AML-193 (cell line): ENCODE measurements around the gene IRF4.
"Not testable (repeated sequence)": the region's sequence is repeated elsewhere in the genome, so short reads cannot be mapped to it uniquely, and the experiment has no call there.

Experiments
- DNase-seq, 2 experiments: peaks; one replicate each; lab custom pipeline; 2025; lab: John Stamatoyannopoulos, UW

The IRF4 gene

GRCh38 chr6:366389-367297 lies 24.9 kb upstream of the IRF4 start:
- no peak for DNase-seq

- no peak for DNase-seq
Measured at GRCh38 chr6:367298-367794, 24.2 kb upstream of the IRF4 start.

- DNase-seq: no peak
Measured at GRCh38 chr6:367891-368630, 23.5 kb upstream of the IRF4 start.

GRCh38 chr6:369559-370431 lies 21.8 kb upstream of the IRF4 start:
- DNase-seq: no peak

GRCh38 chr6:370555-370954 lies 21.0 kb upstream of the IRF4 start:
- no peak for DNase-seq

- not testable (repeated sequence) for DNase-seq
Measured at GRCh38 chr6:371851-372250, 19.7 kb upstream of the IRF4 start.

GRCh38 chr6:372336-372911 lies 19.1 kb upstream of the IRF4 start:
- DNase-seq: no peak

- DNase-seq: no peak
Measured at GRCh38 chr6:373031-373430, 18.5 kb upstream of the IRF4 start.

GRCh38 chr6:373773-374724 lies 17.5 kb upstream of the IRF4 start:
- no peak for DNase-seq

GRCh38 chr6:374956-375355 lies 16.6 kb upstream of the IRF4 start:
- no peak for DNase-seq

GRCh38 chr6:376827-377640 lies 14.5 kb upstream of the IRF4 start:
- DNase-seq: no peak

- DNase-seq: not testable (repeated sequence)
Measured at GRCh38 chr6:377641-378020, 13.9 kb upstream of the IRF4 start.

- DNase-seq: no peak
Measured at GRCh38 chr6:378090-378957, 13.2 kb upstream of the IRF4 start.

GRCh38 chr6:378958-379409 lies 12.6 kb upstream of the IRF4 start:
- DNase-seq: no peak

GRCh38 chr6:379410-380181 lies 12.0 kb upstream of the IRF4 start:
- no peak for DNase-seq

- DNase-seq: no peak
Measured at GRCh38 chr6:380234-381218, 11.0 kb upstream of the IRF4 start.
